HEK293 (cell line): Measurements from ENCODE around the gene HLX.

Experiments
- CTCF ChIA-PET: fragments of 350-600 bp; formaldehyde crosslinking; extraction: SDS; loops from one replicate; lab custom pipeline; 2021; ENCODE audit warnings: antibody characterized with exemption; lab: Yijun Ruan, JAX
- POLR2A ChIA-PET: fragments of 300-600 bp; formaldehyde crosslinking; extraction: SDS; loops from one replicate; lab custom pipeline; 2020; ENCODE audit warnings: antibody characterized with exemption, inconsistent platforms; lab: Yijun Ruan, JAX
- H3K27ac ChIP-seq: fragments of 200-500 bp; sonication (Bioruptor generic); 2 replicates; pipeline ENCODE4 v1.5.1; 2014; ENCODE audit warnings: low read depth, low read length, control low read depth, inconsistent platforms; ENCODE audit errors: extremely low read depth
- H3K36me3 ChIP-seq, 2 experiments: fragments of 200-500 bp in 1 of 2; sonication (Bioruptor generic) in 1 of 2; 1 replicate in 1 of 2; 2 replicates in 1 of 2; pipeline ENCODE4 v1.5.1; 2014 to 2017; ENCODE audit warnings: inconsistent platforms in 2 of 2, low read length in 2 of 2; ENCODE audit not compliant: control insufficient read depth in 2 of 2, insufficient read depth in 1 of 2
- H3K4me1 ChIP-seq: fragments of 200-500 bp; sonication (Bioruptor generic); 2 replicates; pipeline ENCODE4 v1.5.1; 2014; ENCODE audit warnings: mild to moderate bottlenecking, low read length, inconsistent platforms; ENCODE audit not compliant: control insufficient read depth, insufficient read depth
- H3K4me3 ChIP-seq: 2 replicates; pipeline ENCODE4 v1.5.1; 2011; ENCODE audit warnings: low read depth, mild to moderate bottlenecking, control low read depth, low read length, moderate library complexity
- H3K9me3 ChIP-seq: fragments of 200-500 bp; sonication (Bioruptor generic); 2 replicates; pipeline ENCODE4 v1.5.1; 2014; ENCODE audit warnings: low read depth, low read length, inconsistent platforms; ENCODE audit not compliant: control insufficient read depth, insufficient read depth
- BCL11B ChIP-seq: fragments of 450-650 bp; formaldehyde crosslinking; IDR thresholded peaks from 2 replicates; pipeline ENCODE4 v1.5.1; 2016; ENCODE audit warnings: low read depth, missing biosample characterization, missing genetic modification characterization
- FEZF1 ChIP-seq: fragments of 450-650 bp; formaldehyde crosslinking; IDR thresholded peaks from 2 replicates; pipeline ENCODE4 v1.5.1; 2016; ENCODE audit warnings: missing biosample characterization, missing genetic modification characterization
- KLF1 ChIP-seq: fragments of 450-650 bp; formaldehyde crosslinking; IDR thresholded peaks from 2 replicates; pipeline ENCODE4 v1.5.1; 2016; ENCODE audit warnings: missing biosample characterization, missing genetic modification characterization
- SCRT1 ChIP-seq: fragments of 450-650 bp; formaldehyde crosslinking; IDR thresholded peaks from 2 replicates; pipeline ENCODE4 v1.5.1; 2016; ENCODE audit warnings: missing biosample characterization, missing genetic modification characterization, borderline replicate concordance
- TCF7L2 ChIP-seq: IDR thresholded peaks from 2 replicates; pipeline ENCODE4 v1.6.1; 2011; ENCODE audit warnings: low read depth, mild to moderate bottlenecking, inconsistent platforms, low read length, moderate library complexity, borderline replicate concordance
- ZBTB21 ChIP-seq: fragments of 450-650 bp; formaldehyde crosslinking; IDR thresholded peaks from 2 replicates; pipeline ENCODE4 v1.5.1; 2017; ENCODE audit warnings: missing biosample characterization, missing genetic modification characterization
- ZNF155 ChIP-seq: fragments of 450-650 bp; formaldehyde crosslinking; IDR thresholded peaks from 2 replicates; pipeline ENCODE4 v1.5.1; 2016; ENCODE audit warnings: missing biosample characterization, missing genetic modification characterization
- ZNF175 ChIP-seq: fragments of 450-650 bp; formaldehyde crosslinking; IDR thresholded peaks from 2 replicates; pipeline ENCODE4 v1.5.1; 2016; ENCODE audit warnings: missing biosample characterization, missing genetic modification characterization
- ZNF239 ChIP-seq: fragments of 450-650 bp; formaldehyde crosslinking; IDR thresholded peaks from 2 replicates; pipeline ENCODE4 v1.5.1; 2016; ENCODE audit warnings: missing biosample characterization, missing genetic modification characterization
- ZNF324 ChIP-seq: fragments of 450-650 bp; formaldehyde crosslinking; IDR thresholded peaks from 2 replicates; pipeline ENCODE4 v1.5.1; 2016; ENCODE audit warnings: missing biosample characterization, missing genetic modification characterization
- ZNF423 ChIP-seq: fragments of 450-650 bp; formaldehyde crosslinking; IDR thresholded peaks from 2 replicates; pipeline ENCODE4 v1.5.1; 2016; ENCODE audit warnings: missing biosample characterization, missing genetic modification characterization
- ZNF555 ChIP-seq: fragments of 450-650 bp; formaldehyde crosslinking; conservative IDR thresholded peaks from 2 replicates; pipeline ENCODE4 v1.5.1; 2017; ENCODE audit warnings: missing biosample characterization, mild to moderate bottlenecking, missing genetic modification characterization, inconsistent platforms
- ZNF701 ChIP-seq: fragments of 450-650 bp; formaldehyde crosslinking; IDR thresholded peaks from 2 replicates; pipeline ENCODE4 v1.5.1; 2016; ENCODE audit warnings: missing biosample characterization, missing genetic modification characterization
- TF ChIP-seq, protein P1 (sequence below): fragments of 450-650 bp; formaldehyde crosslinking; IDR thresholded peaks from 2 replicates; pipeline ENCODE4 v1.5.1; 2017; ENCODE audit warnings: missing biosample characterization, mild to moderate bottlenecking, missing genetic modification characterization, moderate library complexity
- TF ChIP-seq, protein P2 (sequence below): fragments of 450-650 bp; formaldehyde crosslinking; IDR thresholded peaks from 2 replicates; pipeline ENCODE4 v1.5.1; 2016; ENCODE audit warnings: missing biosample characterization, missing genetic modification characterization
- TF ChIP-seq, protein P3 (sequence below): sonication (generic); formaldehyde crosslinking; IDR thresholded peaks from 2 replicates; pipeline ENCODE4 v1.8.1; 2022; ENCODE audit warnings: mild to moderate bottlenecking, moderate library complexity, missing genetic modification reagents
- TF ChIP-seq, protein P4 (sequence below): fragments of 450-650 bp; formaldehyde crosslinking; IDR thresholded peaks from 2 replicates; pipeline ENCODE4 v1.5.1; 2016; ENCODE audit warnings: missing biosample characterization, missing genetic modification characterization

The HLX gene

DNA sequence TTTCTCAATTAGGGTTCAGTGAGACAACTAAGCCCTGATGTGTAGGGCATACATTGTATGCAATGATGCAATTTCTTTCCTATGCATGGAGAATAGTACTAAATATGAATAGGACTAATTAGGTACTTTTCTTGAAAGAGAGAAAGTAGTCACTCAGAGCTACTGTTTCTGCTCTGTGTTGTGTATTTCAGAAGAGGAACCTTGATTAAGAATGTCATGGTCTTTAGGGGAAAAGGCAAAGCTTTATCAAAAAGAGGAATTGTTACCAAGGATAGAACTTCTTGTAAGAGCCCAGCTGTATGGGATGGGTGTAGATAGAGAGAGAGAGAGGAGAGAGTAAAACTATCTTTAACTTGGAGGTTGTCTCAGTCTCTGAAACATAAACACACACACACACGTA lies 49.1 kb downstream of the HLX start:
- CTCF ChIA-PET: interaction anchor here (0.6 to 1.3 kb wide), 2 partner anchors 10 to 487 kb away, joined by 4 to 7 read pairs; no protein-coding TSS in a partner anchor
- H3K4me1 ChIP-seq: peaks cover 13% of the 10 kb centered on the region
- H3K4me3 ChIP-seq: no peak overlapping the region
- no peaks in the 10 kb centered on the region for H3K36me3 ChIP-seq
- no peaks in the 10 kb centered on the region for H3K9me3 ChIP-seq
- TF ChIP-seq ZNF175 (no peak), SCRT1 (tag by site-specific recombination) (no peak)
- H3K27ac ChIP-seq: no peak overlapping the region
- POLR2A ChIA-PET: no interaction called here

DNA sequence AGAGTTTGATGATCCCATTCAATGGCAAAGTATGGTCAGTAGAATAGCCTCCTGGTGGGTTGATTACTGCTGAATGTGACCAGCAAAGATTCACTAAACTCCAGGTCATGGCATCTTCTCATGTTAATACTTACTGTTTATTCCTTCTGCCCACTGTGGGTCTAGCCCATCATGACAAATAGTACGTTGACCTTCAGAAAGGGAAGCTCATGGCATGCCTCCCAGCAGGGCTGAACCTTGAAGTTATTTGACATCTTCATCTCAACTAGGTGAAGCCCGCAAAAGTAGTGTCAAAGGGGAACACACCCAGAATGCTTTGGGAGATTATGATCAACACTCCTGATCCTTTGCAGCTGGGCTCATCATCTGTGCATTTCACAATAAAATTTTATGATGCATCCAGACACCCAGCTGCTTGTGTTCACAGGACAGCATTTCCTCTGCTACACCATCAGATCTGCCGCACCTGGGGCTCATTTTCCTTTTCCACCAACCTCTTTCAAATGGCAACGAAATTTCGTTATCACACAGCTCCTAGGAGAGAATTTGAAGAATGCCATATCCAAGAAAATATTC lies 49.6 kb downstream of the HLX start:
- TF ChIP-seq FEZF1 (tag by site-specific recombination) (no peak), BCL11B (no peak), ZNF555 (no peak), KLF1 (tag by site-specific recombination) (no peak), ZNF324 (no peak)
- CTCF ChIA-PET: interaction anchor here (1.3 kb wide), 1 partner anchor 11 kb away, joined by 7 read pairs; no protein-coding TSS in a partner anchor
- POLR2A ChIA-PET: no interaction called here
- H3K9me3 ChIP-seq: no peaks in the 10 kb centered on the region
- H3K4me1 ChIP-seq: peaks cover 13% of the 10 kb centered on the region
- H3K4me3 ChIP-seq: no peak overlapping the region
- H3K36me3 ChIP-seq: no peaks in the 10 kb centered on the region
- H3K27ac ChIP-seq: no peak overlapping the region

DNA sequence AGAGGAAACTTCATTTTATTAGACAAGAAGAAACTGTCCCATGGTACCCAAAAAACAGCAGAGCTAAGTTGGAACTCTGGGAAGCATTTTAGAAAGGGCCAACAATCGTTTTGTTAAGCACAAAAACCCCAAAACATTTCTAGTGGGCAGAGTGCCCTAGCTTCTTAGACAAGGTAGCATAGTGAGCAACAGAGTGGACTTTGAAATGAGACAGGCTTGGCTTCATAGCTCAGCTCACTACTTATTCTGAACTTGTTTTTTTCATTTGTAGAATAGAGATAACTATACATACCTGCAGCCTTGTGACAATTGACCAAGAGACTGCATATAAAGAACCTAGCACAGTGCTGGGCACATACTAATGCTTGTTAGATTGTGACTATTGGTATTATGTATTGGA lies 50.1 kb downstream of the HLX start:
- TF ChIP-seq ZNF701 (tag by site-specific recombination) (no peak), ZBTB21 (no peak), TCF7L2 (no peak), ZNF423 (tag by site-specific recombination) (no peak), ZNF155 (no peak), ZNF239 (tag by site-specific recombination) (no peak)
- TF ChIP-seq, protein P1, sequence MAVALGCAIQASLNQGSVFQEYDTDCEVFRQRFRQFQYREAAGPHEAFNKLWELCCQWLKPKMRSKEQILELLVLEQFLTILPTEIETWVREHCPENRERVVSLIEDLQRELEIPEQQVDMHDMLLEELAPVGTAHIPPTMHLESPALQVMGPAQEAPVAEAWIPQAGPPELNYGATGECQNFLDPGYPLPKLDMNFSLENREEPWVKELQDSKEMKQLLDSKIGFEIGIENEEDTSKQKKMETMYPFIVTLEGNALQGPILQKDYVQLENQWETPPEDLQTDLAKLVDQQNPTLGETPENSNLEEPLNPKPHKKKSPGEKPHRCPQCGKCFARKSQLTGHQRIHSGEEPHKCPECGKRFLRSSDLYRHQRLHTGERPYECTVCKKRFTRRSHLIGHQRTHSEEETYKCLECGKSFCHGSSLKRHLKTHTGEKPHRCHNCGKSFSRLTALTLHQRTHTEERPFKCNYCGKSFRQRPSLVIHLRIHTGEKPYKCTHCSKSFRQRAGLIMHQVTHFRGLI: no peak
- TF ChIP-seq, protein P2, sequence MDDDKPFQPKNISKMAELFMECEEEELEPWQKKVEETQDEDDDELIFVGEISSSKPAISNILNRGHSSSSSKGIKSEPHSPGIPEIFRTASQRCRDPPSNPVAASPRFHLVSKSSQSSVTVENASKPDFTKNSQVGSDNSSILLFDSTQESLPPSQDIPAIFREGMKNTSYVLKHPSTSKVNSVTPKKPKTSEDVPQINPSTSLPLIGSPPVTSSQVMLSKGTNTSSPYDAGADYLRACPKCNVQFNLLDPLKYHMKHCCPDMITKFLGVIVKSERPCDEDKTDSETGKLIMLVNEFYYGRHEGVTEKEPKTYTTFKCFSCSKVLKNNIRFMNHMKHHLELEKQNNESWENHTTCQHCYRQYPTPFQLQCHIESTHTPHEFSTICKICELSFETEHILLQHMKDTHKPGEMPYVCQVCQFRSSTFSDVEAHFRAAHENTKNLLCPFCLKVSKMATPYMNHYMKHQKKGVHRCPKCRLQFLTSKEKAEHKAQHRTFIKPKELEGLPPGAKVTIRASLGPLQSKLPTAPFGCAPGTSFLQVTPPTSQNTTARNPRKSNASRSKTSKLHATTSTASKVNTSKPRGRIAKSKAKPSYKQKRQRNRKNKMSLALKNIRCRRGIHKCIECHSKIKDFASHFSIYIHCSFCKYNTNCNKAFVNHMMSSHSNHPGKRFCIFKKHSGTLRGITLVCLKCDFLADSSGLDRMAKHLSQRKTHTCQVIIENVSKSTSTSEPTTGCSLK: no peak
- TF ChIP-seq, protein P3, sequence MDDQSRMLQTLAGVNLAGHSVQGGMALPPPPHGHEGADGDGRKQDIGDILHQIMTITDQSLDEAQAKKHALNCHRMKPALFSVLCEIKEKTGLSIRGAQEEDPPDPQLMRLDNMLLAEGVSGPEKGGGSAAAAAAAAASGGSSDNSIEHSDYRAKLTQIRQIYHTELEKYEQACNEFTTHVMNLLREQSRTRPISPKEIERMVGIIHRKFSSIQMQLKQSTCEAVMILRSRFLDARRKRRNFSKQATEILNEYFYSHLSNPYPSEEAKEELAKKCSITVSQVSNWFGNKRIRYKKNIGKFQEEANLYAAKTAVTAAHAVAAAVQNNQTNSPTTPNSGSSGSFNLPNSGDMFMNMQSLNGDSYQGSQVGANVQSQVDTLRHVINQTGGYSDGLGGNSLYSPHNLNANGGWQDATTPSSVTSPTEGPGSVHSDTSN (CRISPR knock-in tag): no peak
- TF ChIP-seq, protein P4, sequence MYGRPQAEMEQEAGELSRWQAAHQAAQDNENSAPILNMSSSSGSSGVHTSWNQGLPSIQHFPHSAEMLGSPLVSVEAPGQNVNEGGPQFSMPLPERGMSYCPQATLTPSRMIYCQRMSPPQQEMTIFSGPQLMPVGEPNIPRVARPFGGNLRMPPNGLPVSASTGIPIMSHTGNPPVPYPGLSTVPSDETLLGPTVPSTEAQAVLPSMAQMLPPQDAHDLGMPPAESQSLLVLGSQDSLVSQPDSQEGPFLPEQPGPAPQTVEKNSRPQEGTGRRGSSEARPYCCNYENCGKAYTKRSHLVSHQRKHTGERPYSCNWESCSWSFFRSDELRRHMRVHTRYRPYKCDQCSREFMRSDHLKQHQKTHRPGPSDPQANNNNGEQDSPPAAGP (tag by site-specific recombination): no peak
- Histone ChIP-seq H3K4me1 (peaks cover 13% of the 10 kb centered on the region), H3K36me3 (no peaks in the 10 kb centered on the region), H3K27ac (no peak overlapping the region), H3K4me3 (no peak overlapping the region), H3K9me3 (no peaks in the 10 kb centered on the region)
- POLR2A ChIA-PET: no interaction called here
- CTCF ChIA-PET: interaction anchor here (1.3 kb wide), 1 partner anchor 11 kb away, joined by 7 read pairs; no protein-coding TSS in a partner anchor
